Psoas muscle (tissue), 8 donors: ENCODE results near the gene TFB1M. TPM values are rescaled to one million over a fixed set of nuclear protein-coding genes. Genes with fewer than 3 reads are reported as not detected.

Experiments
- ATAC-seq, 4 donors: fragments of 200-7000 bp; cut with Tn5 transposase; one replicate each; pipeline ENCODE4 v1.9.1; 2020; ENCODE audit warnings: moderate library complexity in 3 of 4, mild to moderate bottlenecking in 2 of 4
- DNase-seq, 2 donors: peaks; one replicate each; pipeline ENCODE4 v3.0.0-alpha.2; 2020
- H3K27ac ChIP-seq: fragments of 200-600 bp; one replicate; pipeline ENCODE4 v1.8.0; 2022
- H3K27me3 ChIP-seq, 3 donors: fragments of 200-600 bp in 1 of 3; one replicate each; pipeline versions ENCODE4 v1.6.1 to v1.8.0; 2013 to 2022; ENCODE audit warnings: low read length in 2 of 3, mild to moderate bottlenecking in 2 of 3, moderate library complexity in 1 of 3; ENCODE audit not compliant: insufficient read depth in 3 of 3
- H3K36me3 ChIP-seq, 2 donors: fragments of 200-600 bp in 1 of 2; one replicate each; pipeline versions ENCODE4 v1.6.1 to v1.8.0; 2013 to 2022; ENCODE audit warnings: low read depth in 1 of 2, mild to moderate bottlenecking in 1 of 2, moderate library complexity in 1 of 2; ENCODE audit not compliant: insufficient read depth in 1 of 2
- H3K4me1 ChIP-seq: fragments of 200-600 bp; one replicate; pipeline ENCODE4 v1.8.0; 2022
- H3K4me3 ChIP-seq: fragments of 200-600 bp; one replicate; pipeline ENCODE4 v1.8.0; 2022; ENCODE audit warnings: mild to moderate bottlenecking
- H3K9me3 ChIP-seq: fragments of 200-600 bp; one replicate; pipeline ENCODE4 v1.8.0; 2022
- CTCF ChIP-seq: fragments of 200-600 bp; IDR thresholded peaks from one replicate; pipeline ENCODE4 v1.8.0; 2022; ENCODE audit warnings: antibody characterized with exemption
- WGBS, 3 donors: extraction: QIAGEN DNeasy Blood & Tissue Kit; methylation state at CpG; one replicate each; pipeline versions ENCODE4 v1.1.6 to v1.1.7; 2013; 5-methylcytosine and 5-hydroxymethylcytosine counted together
- intact Hi-C, 2 donors: fragments of 100-400 bp; cut with DNase I; formaldehyde crosslinking; loops; one replicate each; pipeline versions ENCODE4 v1.11.0 to v1.14.2; 2022
- polyA plus RNA-seq, 3 donors: library from polyadenylated mRNA; stranded (reverse); fragments of 200-250 nt; gene quantifications; one replicate each; pipeline ENCODE4 v1.2.3, GENCODE V29; 2013
- total RNA-seq, 4 donors: library from RNA; stranded (reverse); fragmentation: NEBNext Ultra II Directional in 2 of 4; extraction: Animal tissue kit (Norgen Biotek cat#: 25700) in 2 of 4; gene quantifications; one replicate each; pipeline versions ENCODE4 v1.2.1 to v1.2.4, GENCODE V29; 2021 to 2023
- donor health status: healthy with polysubstance abuse.
- donor health status: DM: no; HTN: no; CAD: no; lungs with moderate emphysema.
- donor health status: Bipolar disorder and iron deficiency.
- donor health status: healthy.
- donor health status: DM: yes; HTN: yes; CAD: no.
- donor health status: DM: no; HTN: no; CAD: no.
- donor health status: DM: no; HTN: no; CAD: no.
- donor health status: DM: yes; HTN: yes; CAD: no.

TFB1M gene
- total and polyA plus RNA-seq, 7 donors = 7.2 to 25.9 (median 17.8) TPM

GRCh38 chr6:155263373-155264063, 50.8 kb downstream of the TFB1M start, which contains the start of gene CLDN20:
TSS of gene CLDN20 (plus strand) at chr6:155264013. CDS start at chr6:155275720, 11,707 bp downstream.
- Histone ChIP-seq H3K36me3 (peaks cover 7 to 31% of the 10 kb centered on the region in 2 donors), H3K4me1 (peaks cover 4% of the 10 kb centered on the region), H3K27ac (no peak within 1 kb of the TSS), H3K27me3 (no peaks in the 10 kb centered on the region), H3K4me3 (no peak within 1 kb of the TSS), H3K9me3 (no peaks in the 10 kb centered on the region)
- TF ChIP-seq CTCF = no peak
- ATAC-seq (no peak), DNase-seq (no peak)
- intact Hi-C loops = no loop called here
- WGBS, 3 donors = 89 to 91% (median 90%) methylated on average over 10 of the region's 10 CpGs

GRCh38 chr6:155262655-155263054, 51.6 kb downstream of the TFB1M start:
- peaks cover 7 to 39% of the 10 kb centered on the region in 2 donors for H3K36me3 ChIP-seq

GRCh38 chr6:155261111-155261900, 53.0 kb downstream of the TFB1M start:
- Histone ChIP-seq H3K4me3 (no peak overlapping the region), H3K9me3 (no peaks in the 10 kb centered on the region), H3K4me1 (peaks cover 4% of the 10 kb centered on the region), H3K27me3 (no peaks in the 10 kb centered on the region), H3K36me3 (peaks cover 7 to 53% of the 10 kb centered on the region in 2 donors), H3K27ac (no peak overlapping the region)
- intact Hi-C loops = no loop called here
- ATAC-seq (no peak), DNase-seq (no peak)
- WGBS, 3 donors = 94 to 96% (median 95%) methylated on average over 11 of the region's 11 CpGs
- no peak for TF ChIP-seq CTCF

More at GRCh38 chr6:155262655-155263054, 51.6 kb downstream of the TFB1M start:
- H3K27me3 ChIP-seq = no peaks in the 10 kb centered on the region
- ATAC-seq = no peak
- WGBS, 3 donors = 96 to 98% (median 97%) methylated on average over 4 of the region's 4 CpGs
- no peak for DNase-seq
- intact Hi-C loops = no loop called here
- no peak for TF ChIP-seq CTCF
- H3K27ac ChIP-seq = no peak overlapping the region
- H3K4me1 ChIP-seq = peaks cover 4% of the 10 kb centered on the region
- H3K4me3 ChIP-seq = no peak overlapping the region
- H3K9me3 ChIP-seq = no peaks in the 10 kb centered on the region

- H3K27me3 ChIP-seq = no peaks in the 10 kb centered on the region
- intact Hi-C loops = no loop called here
- peaks cover 4% of the 10 kb centered on the region for H3K4me1 ChIP-seq
- H3K4me3 ChIP-seq = no peak overlapping the region
- 44 to 67% (median 59%) methylated on average over 3 of the region's 3 CpGs for WGBS, 3 donors
- ATAC-seq (no peak), DNase-seq (no peak)
- H3K27ac ChIP-seq = no peak overlapping the region
- no peak for TF ChIP-seq CTCF
- no peaks in the 10 kb centered on the region for H3K9me3 ChIP-seq
- H3K36me3 ChIP-seq = peaks cover 7 to 59% of the 10 kb centered on the region in 2 donors
Measured at GRCh38 chr6:155260686-155261085, 53.6 kb downstream of the TFB1M start.
